GM19372 (cell line): ENCODE measurements around the gene LAMB2.

Experiments used
- ATAC-seq: cut with Tn5 transposase; IDR thresholded peaks from one replicate; pipeline ENCODE4 v1.9.1; 2021; ENCODE audit warnings: mild to moderate bottlenecking, low read depth, moderate library complexity; ENCODE audit not compliant: unreplicated experiment

The LAMB2 gene

GRCh38 chr3:49161808-49162530 is 29.1 kb upstream of the LAMB2 start:
- ATAC-seq: no peak

GRCh38 chr3:49161197-49161596 is 28.3 kb upstream of the LAMB2 start:
- no peak for ATAC-seq

GRCh38 chr3:49158792-49159191 is 25.9 kb upstream of the LAMB2 start:
- ATAC-seq: no peak

GRCh38 chr3:49158103-49158709 is 25.4 kb upstream of the LAMB2 start:
- no peak for ATAC-seq

GRCh38 chr3:49157289-49157688 is 24.4 kb upstream of the LAMB2 start:
- ATAC-seq: no peak

- ATAC-seq: no peak
These were observed 20.6 kb upstream of the LAMB2 start for GRCh38 chr3:49153349-49153912.

- ATAC-seq: no peak
These were observed 18.8 kb upstream of the LAMB2 start for GRCh38 chr3:49151610-49152009.

- no peak for ATAC-seq
These were observed 15.3 kb upstream of the LAMB2 start for GRCh38 chr3:49148159-49148558.

GRCh38 chr3:49140080-49140479 is 7.2 kb upstream of the LAMB2 start:
- no peak for ATAC-seq

GRCh38 chr3:49135499-49135898 is 2.6 kb upstream of the LAMB2 start:
- ATAC-seq: no peak

GRCh38 chr3:49134471-49135265 is 1.8 kb upstream of the LAMB2 start:
- ATAC-seq: no peak

- ATAC-seq: no peak
These were observed 539 bp upstream of the LAMB2 start for GRCh38 chr3:49133226-49133951.

GRCh38 chr3:49132073-49132436 is 795 bp downstream of the LAMB2 start:
- no peak for ATAC-seq

GRCh38 chr3:49131576-49131975 is 1.3 kb downstream of the LAMB2 start:
- ATAC-seq: no peak

- no peak for ATAC-seq
These were observed 1.8 kb downstream of the LAMB2 start for GRCh38 chr3:49131040-49131439.

GRCh38 chr3:49124991-49125670 is 7.7 kb downstream of the LAMB2 start:
- no peak for ATAC-seq

GRCh38 chr3:49124203-49124602 is 8.6 kb downstream of the LAMB2 start:
- ATAC-seq: no peak

GRCh38 chr3:49123687-49124086 is 9.2 kb downstream of the LAMB2 start:
- ATAC-seq: no peak

GRCh38 chr3:49122886-49123545 is 9.8 kb downstream of the LAMB2 start:
- no peak for ATAC-seq

- ATAC-seq: no peak
These were observed 10.4 kb downstream of the LAMB2 start for GRCh38 chr3:49122451-49122850.
